Myometrial cell (primary cell): ENCODE results near the gene NT5C1B. TPM values are rescaled to one million over a fixed set of nuclear protein-coding genes. Genes with fewer than 3 reads are reported as not detected.

Experiments used
- total RNA-seq: library from RNA; depleted of rRNA; stranded (reverse); fragments of >200 nt; gene quantifications from 2 replicates; pipeline ENCODE4 v1.2.3, GENCODE V29; 2015

The NT5C1B gene
- not detected in 2 replicates for total RNA-seq

GRCh38 chr2:18589354-18589753 lies at the start of gene NT5C1B:
NT5C1B (minus strand) TSS chr2:18589569; CDS start chr2:18589468, 101 bp downstream.

DNA sequence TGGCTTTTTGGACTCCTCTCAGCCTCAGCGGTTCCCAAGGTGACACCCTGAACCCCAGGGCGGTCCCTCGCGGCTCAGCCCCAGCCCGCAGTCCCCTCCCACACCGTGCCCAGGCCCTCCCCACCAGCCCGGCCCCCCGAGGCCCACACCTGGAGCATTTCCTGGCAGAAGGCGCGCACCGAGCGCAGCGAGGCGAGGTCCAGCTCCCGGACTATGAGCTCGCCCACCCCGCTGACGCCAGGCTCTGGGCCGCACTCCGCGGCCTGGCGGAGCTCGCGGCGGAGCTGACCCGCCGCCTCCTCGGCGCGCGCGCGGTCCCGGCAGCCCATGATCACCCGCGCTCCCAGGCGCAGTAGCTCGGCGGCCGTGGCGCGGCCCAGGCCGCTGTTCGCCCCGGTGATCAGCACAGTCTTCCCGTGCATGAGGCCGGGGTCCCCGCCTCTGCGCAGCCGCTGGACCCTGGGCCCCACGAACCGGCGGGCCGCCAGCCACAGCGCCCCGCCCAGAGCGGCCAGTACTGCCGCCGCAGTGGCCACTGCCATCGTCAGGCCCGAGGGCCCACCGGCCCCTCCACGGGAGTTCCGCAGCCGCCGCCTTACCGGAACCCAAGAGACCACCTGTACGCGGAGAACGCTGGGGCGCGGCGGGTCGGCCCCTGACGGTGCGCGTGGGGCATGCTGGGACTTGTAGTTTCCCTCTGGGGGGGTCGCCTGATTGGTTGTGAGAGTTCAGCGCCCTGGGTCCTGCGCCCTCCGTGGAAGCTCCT lies 29.2 kb downstream of the NT5C1B start, which contains the start of gene RDH14:
Gene RDH14 (minus strand): TSS at position 623 of the 766 bp plus-strand sequence. CDS start 81 bp downstream, at position 542.

Other genes with a start within 250 kb of the NT5C1B start
- gene RDH14, start 28.9 kb downstream of the NT5C1B start, total RNA-seq: 21.3 and 24.5 TPM in 2 replicates